Measurements from ENCODE around the gene C1QTNF3. TPM values are rescaled to one million over a fixed set of nuclear protein-coding genes. Genes with fewer than 3 reads are reported as not detected.

The C1QTNF3 gene
- polyA plus RNA-seq, 1 experiment: 1.2 TPM

DNA sequence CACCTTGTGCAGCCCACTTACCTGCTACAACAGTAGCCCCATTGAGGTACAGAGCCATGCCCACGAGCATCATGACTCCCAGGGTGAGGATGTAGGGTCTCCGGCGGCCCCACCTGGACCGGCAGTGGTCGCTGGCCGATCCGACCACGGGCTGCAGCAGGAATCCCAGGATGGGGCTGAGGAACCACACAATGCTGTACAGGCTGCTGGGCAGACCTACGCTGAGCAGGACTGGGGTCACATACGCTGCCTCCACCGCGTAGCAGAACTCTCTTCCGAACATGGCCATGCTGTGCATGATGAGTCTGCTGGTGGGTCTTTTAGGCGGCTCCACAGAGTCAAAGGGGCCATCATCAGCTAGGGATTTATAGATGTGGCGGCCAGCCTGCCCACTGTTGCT lies 58.8 kb downstream of the C1QTNF3 start:
- TF ChIP-seq, protein P1, sequence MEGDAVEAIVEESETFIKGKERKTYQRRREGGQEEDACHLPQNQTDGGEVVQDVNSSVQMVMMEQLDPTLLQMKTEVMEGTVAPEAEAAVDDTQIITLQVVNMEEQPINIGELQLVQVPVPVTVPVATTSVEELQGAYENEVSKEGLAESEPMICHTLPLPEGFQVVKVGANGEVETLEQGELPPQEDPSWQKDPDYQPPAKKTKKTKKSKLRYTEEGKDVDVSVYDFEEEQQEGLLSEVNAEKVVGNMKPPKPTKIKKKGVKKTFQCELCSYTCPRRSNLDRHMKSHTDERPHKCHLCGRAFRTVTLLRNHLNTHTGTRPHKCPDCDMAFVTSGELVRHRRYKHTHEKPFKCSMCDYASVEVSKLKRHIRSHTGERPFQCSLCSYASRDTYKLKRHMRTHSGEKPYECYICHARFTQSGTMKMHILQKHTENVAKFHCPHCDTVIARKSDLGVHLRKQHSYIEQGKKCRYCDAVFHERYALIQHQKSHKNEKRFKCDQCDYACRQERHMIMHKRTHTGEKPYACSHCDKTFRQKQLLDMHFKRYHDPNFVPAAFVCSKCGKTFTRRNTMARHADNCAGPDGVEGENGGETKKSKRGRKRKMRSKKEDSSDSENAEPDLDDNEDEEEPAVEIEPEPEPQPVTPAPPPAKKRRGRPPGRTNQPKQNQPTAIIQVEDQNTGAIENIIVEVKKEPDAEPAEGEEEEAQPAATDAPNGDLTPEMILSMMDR (IDR thresholded peaks at IDR 0.05; ENCODE audit: low read depth, low read length): no peak
- no peak for DNase-seq (ENCODE audit: low read depth, low spot score)
- H3K4me3 ChIP-seq (ENCODE audit: low read depth, low read length): no peak overlapping the region
- ChIA-PET POLR2A (no interaction called here), CTCF (interaction anchor here (1.0 to 3.7 kb wide), 2 partner anchors 14 to 513 kb away, joined by 3 to 24 read pairs; no protein-coding TSS in a partner anchor)
- H3K27ac ChIP-seq (ENCODE audit: low read depth, low read length): no peak overlapping the region
- no peaks in the 10 kb centered on the region for H3K27me3 ChIP-seq (ENCODE audit: control insufficient read depth, insufficient read depth, low read length)
- H3K9me3 ChIP-seq (ENCODE audit: control insufficient read depth, insufficient read depth, low read length): no peaks in the 10 kb centered on the region

DNA sequence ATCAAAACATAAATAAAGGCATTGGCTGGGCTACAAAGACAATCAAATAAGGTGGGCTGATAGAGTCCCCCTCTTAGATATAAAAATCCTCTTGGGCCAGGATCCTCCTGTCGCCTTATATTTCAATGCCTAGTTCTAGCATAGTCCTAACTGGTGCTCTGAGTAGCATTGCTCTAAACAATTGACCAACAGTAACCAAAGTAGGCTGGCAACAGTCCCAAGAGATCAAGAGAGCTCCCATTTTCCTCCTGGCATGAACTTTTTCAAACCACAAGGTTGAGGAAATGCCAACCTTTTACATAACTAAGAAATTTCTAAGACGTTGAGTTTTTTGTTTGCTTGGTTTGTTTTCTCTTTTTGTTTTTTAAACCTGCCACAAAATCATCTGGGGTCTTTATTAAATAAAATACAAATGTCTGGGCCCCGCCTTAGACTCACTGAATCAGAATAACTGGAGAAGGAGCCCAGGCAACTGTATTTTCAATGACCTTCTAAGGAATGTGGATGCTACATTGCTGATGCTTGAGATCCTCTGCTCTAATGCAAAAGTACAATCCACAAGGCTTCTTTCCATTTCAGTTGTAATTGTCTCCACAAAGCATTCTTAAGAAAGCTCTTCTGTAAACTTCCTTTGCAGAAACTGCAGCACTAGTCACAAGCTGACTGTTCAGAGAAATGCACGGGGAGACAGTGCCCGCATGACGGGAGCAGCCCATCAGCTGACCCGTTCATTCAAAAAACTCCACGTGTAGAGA lies 61.4 kb downstream of the C1QTNF3 start:
- DNase-seq (ENCODE audit: low read depth, low spot score): no peak
- CTCF ChIA-PET: interaction anchor here (1.1 to 3.7 kb wide), 3 partner anchors 11 to 485 kb away, joined by 3 to 24 read pairs (median 13); no protein-coding TSS in a partner anchor
- Histone ChIP-seq H3K4me3 (ENCODE audit: low read depth, low read length) (no peak overlapping the region), H3K9me3 (ENCODE audit: control insufficient read depth, insufficient read depth, low read length) (no peaks in the 10 kb centered on the region), H3K27ac (ENCODE audit: low read depth, low read length) (no peak overlapping the region), H3K27me3 (ENCODE audit: control insufficient read depth, insufficient read depth, low read length) (no peaks in the 10 kb centered on the region)
- TF ChIP-seq, protein P1 (IDR thresholded peaks at IDR 0.05; ENCODE audit: low read depth, low read length): no peak
- POLR2A ChIA-PET: no interaction called here

DNA sequence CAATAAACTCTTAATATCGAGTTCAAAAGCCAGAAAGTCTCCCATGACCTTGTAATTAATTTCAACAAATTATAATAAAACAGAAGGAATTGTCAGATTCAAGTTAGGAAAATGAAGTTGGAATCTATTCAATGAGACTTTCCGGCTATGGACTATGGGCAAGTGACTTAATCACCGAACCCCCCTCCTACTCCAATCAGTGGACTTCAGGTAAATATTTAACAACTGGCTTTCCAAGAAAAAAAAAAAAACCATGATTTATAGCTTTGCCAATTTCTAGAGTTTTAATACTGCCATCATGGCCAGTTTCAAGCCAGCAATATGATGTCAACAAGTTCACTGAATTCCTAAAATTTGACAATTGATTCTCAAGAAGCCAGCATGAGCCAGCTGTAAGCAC lies 63.0 kb downstream of the C1QTNF3 start:
- POLR2A ChIA-PET: no interaction called here
- Histone ChIP-seq H3K27me3 (ENCODE audit: control insufficient read depth, insufficient read depth, low read length) (peaks cover under 1% of the 10 kb centered on the region), H3K27ac (ENCODE audit: low read depth, low read length) (no peak overlapping the region), H3K4me3 (ENCODE audit: low read depth, low read length) (no peak overlapping the region), H3K9me3 (ENCODE audit: control insufficient read depth, insufficient read depth, low read length) (no peaks in the 10 kb centered on the region)
- no peak for DNase-seq (ENCODE audit: low read depth, low spot score)
- CTCF ChIA-PET: interaction anchor here (1.0 to 2.3 kb wide), 2 partner anchors 10 to 510 kb away, joined by 3 to 14 read pairs; no protein-coding TSS in a partner anchor
- TF ChIP-seq, protein P1 (IDR thresholded peaks at IDR 0.05; ENCODE audit: low read depth, low read length): no peak

- POLR2A ChIA-PET: no interaction called here
Observed at GRCh38 chr5:33978306-33978705, 64.7 kb downstream of the C1QTNF3 start.

GRCh38 chr5:33976307-33976706 lies 66.7 kb downstream of the C1QTNF3 start:
- Histone ChIP-seq H3K4me3 (ENCODE audit: low read depth, low read length) (no peak overlapping the region), H3K27me3 (ENCODE audit: control insufficient read depth, insufficient read depth, low read length) (peaks cover 11% of the 10 kb centered on the region), H3K27ac (ENCODE audit: low read depth, low read length) (no peak overlapping the region), H3K9me3 (ENCODE audit: control insufficient read depth, insufficient read depth, low read length) (no peaks in the 10 kb centered on the region)
- DNase-seq (ENCODE audit: low read depth, low spot score): no peak
- TF ChIP-seq, protein P1 (IDR thresholded peaks at IDR 0.05; ENCODE audit: low read depth, low read length): no peak
- ChIA-PET CTCF (no interaction called here), POLR2A (no interaction called here)

More at GRCh38 chr5:33978306-33978705, 64.7 kb downstream of the C1QTNF3 start:
- CTCF ChIA-PET: interaction anchor here (2.3 kb wide), 2 partner anchors 8 to 18 kb away, joined by 9 to 14 read pairs; no protein-coding TSS in a partner anchor
- H3K4me3 ChIP-seq (ENCODE audit: low read depth, low read length): no peak overlapping the region
- no peak for DNase-seq (ENCODE audit: low read depth, low spot score)
- TF ChIP-seq, protein P1 (IDR thresholded peaks at IDR 0.05; ENCODE audit: low read depth, low read length): no peak
- peaks cover 6% of the 10 kb centered on the region for H3K27me3 ChIP-seq (ENCODE audit: control insufficient read depth, insufficient read depth, low read length)
- no peak overlapping the region for H3K27ac ChIP-seq (ENCODE audit: low read depth, low read length)
- no peaks in the 10 kb centered on the region for H3K9me3 ChIP-seq (ENCODE audit: control insufficient read depth, insufficient read depth, low read length)
